CD4-positive, alpha-beta T cell (primary cell): ENCODE results near the gene TENT4B. TPM values are rescaled to one million over a fixed set of nuclear protein-coding genes. Genes with fewer than 3 reads are reported as not detected.

Experiments used
- ATAC-seq: fragments of 200-7000 bp; cut with Tn5 transposase; one replicate; pipeline ENCODE4 v1.10.0; 2022; ENCODE audit warnings: mild to moderate bottlenecking; ENCODE audit not compliant: poor library complexity
- CTCF ChIA-PET: fragments of 350-600 bp; sonication (Branson Sonifier 250); formaldehyde crosslinking; loops from one replicate; lab custom pipeline; 2021; ENCODE audit warnings: antibody characterized with exemption, inconsistent platforms; lab: Charles Lee
- POLR2A ChIA-PET: fragments of 350-600 bp; sonication (Branson Sonifier 250); formaldehyde crosslinking; loops from one replicate; lab custom pipeline; 2021; ENCODE audit warnings: antibody characterized with exemption, inconsistent platforms; lab: Charles Lee
- DNase-seq, 14 experiments: peaks; one replicate each; pipeline ENCODE4 v3.0.0-alpha.2; 2013 to 2020; ENCODE audit warnings: mixed read lengths in 2 of 14
- H3K27ac ChIP-seq, 2 donors: one replicate each; pipeline versions ENCODE4 v1.5.1 to v1.7.0; 2013; ENCODE audit warnings: low read length in 2 of 2, low read depth in 1 of 2, mild to moderate bottlenecking in 1 of 2
- H3K27me3 ChIP-seq, 2 experiments: 1 replicate in 1 of 2; 2 replicates in 1 of 2; pipeline versions ENCODE4 v1.6.1 to v1.7.0; 2013; ENCODE audit warnings: low read length in 2 of 2, control low read depth in 1 of 2, mild to moderate bottlenecking in 1 of 2, moderate library complexity in 1 of 2; ENCODE audit not compliant: insufficient read depth in 2 of 2, control insufficient read depth in 1 of 2
- H3K36me3 ChIP-seq: one replicate; pipeline ENCODE4 v1.6.1; 2013; ENCODE audit warnings: low read length, control low read depth; ENCODE audit not compliant: insufficient read depth
- H3K4me1 ChIP-seq: one replicate; pipeline ENCODE4 v1.6.1; 2013; ENCODE audit warnings: low read length, control low read depth; ENCODE audit not compliant: insufficient read depth
- H3K4me3 ChIP-seq: one replicate; pipeline ENCODE4 v1.5.1; 2013; ENCODE audit warnings: mild to moderate bottlenecking, low read length, moderate library complexity
- H3K9me3 ChIP-seq, 2 experiments: 1 replicate in 1 of 2; 2 replicates in 1 of 2; pipeline versions ENCODE4 v1.6.1 to v1.7.0; 2013; ENCODE audit warnings: low read length in 2 of 2, mild to moderate bottlenecking in 2 of 2, control low read depth in 1 of 2, moderate library complexity in 1 of 2; ENCODE audit not compliant: control insufficient read depth in 1 of 2, insufficient read depth in 1 of 2
- H3K27ac Mint-ChIP-seq: one replicate; pipeline ENCODE4 v1.8.0; 2020; ENCODE audit warnings: mixed read lengths
- H3K27me3 Mint-ChIP-seq: one replicate; pipeline ENCODE4 v1.8.0; 2021; ENCODE audit warnings: mixed read lengths
- H3K36me3 Mint-ChIP-seq: one replicate; pipeline ENCODE4 v1.8.0; 2021; ENCODE audit warnings: low read depth, mixed read lengths
- H3K4me1 Mint-ChIP-seq: one replicate; pipeline ENCODE4 v1.8.0; 2021; ENCODE audit warnings: low read depth, mixed read lengths
- H3K4me3 Mint-ChIP-seq: one replicate; pipeline ENCODE4 v1.8.0; 2020; ENCODE audit warnings: mild to moderate bottlenecking, mixed read lengths
- H3K9me3 Mint-ChIP-seq: one replicate; pipeline ENCODE4 v1.8.0; 2020; ENCODE audit warnings: mixed read lengths
- CTCF ChIP-seq: fragments of 200-600 bp; IDR thresholded peaks from one replicate; pipeline ENCODE4 v1.8.0; 2022; ENCODE audit warnings: antibody characterized with exemption, mild to moderate bottlenecking
- intact Hi-C, 2 experiments: fragments of 100-400 bp; cut with DNase I in 1 of 2; cut with micrococcal nuclease in 1 of 2; formaldehyde crosslinking; loops; one replicate each; pipeline versions ENCODE4 v1.15.1 to v1.9.0; 2023 to 2025; cut with DNase I, micrococcal nuclease
- total RNA-seq, 174 experiments: library from RNA in 2 of 174; stranded (reverse) in 2 of 174; gene quantifications; one replicate each; pipeline ENCODE4 v1.2.3 and lab custom pipeline; 2021 to 2026

Gene TENT4B
- total RNA-seq, 2 experiments from 2014 or later = 32.9 to 35.0 TPM

DNA sequence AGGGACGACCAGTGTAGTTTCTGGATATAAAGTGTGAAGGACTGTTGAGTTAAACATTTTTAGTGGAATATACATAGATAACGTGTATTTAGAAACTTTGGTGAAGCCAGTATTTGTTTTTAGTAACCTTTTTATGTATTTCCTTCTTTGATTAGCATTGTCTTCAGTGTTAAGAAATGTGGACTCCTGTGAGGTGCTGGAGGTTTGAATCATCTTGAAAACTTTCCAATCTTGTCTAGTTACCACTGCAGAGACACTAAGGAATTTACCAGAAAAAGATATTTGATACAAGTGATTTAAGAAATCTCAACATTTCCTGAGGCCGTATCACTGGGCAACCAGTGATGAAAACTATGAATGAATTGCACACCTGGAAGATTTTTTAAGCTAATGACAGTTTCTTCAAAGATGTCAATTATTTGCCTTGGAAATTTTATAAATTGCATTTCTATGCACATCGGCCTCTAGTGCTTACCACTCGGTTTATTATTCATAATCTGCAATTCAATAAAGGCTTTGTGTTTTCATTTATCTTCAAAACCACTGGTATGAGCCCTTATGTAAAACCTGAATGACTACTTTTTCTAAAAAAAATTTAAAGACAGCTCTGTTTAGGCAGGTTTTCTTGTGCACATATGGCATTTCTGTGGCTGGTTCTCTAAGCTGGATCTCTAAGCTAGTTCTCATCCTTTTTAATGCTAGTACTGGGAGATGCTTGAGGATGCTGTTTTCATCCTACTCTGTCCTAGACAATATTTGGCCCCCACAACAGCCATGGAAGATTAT, 81.9 kb downstream of the TENT4B start:
- CTCF ChIA-PET = interaction anchor here (1.0 kb wide), 1 partner anchor 21 kb away, joined by 3 read pairs; no protein-coding TSS in a partner anchor
- no peaks in the 10 kb centered on the region for H3K4me1 ChIP-seq
- no peaks in the 10 kb centered on the region for H3K36me3 ChIP-seq
- no peaks in the 10 kb centered on the region for H3K9me3 ChIP-seq
- H3K27me3 Mint-ChIP-seq = no peaks in the 10 kb centered on the region
- H3K4me1 Mint-ChIP-seq = no peaks in the 10 kb centered on the region
- H3K27ac ChIP-seq = no peak overlapping the region
- DNase-seq = no peak
- ATAC-seq = no peak
- H3K36me3 Mint-ChIP-seq = peaks cover 22% of the 10 kb centered on the region
- intact Hi-C loops = no loop called here
- H3K9me3 Mint-ChIP-seq = no peaks in the 10 kb centered on the region
- no peak overlapping the region for H3K4me3 Mint-ChIP-seq
- peak overlapping the region; percentile 19 for H3K27ac Mint-ChIP-seq
- H3K27me3 ChIP-seq = no peaks in the 10 kb centered on the region
- no peak overlapping the region for H3K4me3 ChIP-seq
- TF ChIP-seq CTCF = no peak
- POLR2A ChIA-PET = interaction anchor here (0.8 kb wide), 1 partner anchor 46 kb away, joined by 8 read pairs; no protein-coding TSS in a partner anchor

- H3K4me3 ChIP-seq = no peak overlapping the region
- H3K4me3 Mint-ChIP-seq = no peak overlapping the region
Measured at GRCh38 chr16:50235581-50235980, 82.5 kb downstream of the TENT4B start.

DNA sequence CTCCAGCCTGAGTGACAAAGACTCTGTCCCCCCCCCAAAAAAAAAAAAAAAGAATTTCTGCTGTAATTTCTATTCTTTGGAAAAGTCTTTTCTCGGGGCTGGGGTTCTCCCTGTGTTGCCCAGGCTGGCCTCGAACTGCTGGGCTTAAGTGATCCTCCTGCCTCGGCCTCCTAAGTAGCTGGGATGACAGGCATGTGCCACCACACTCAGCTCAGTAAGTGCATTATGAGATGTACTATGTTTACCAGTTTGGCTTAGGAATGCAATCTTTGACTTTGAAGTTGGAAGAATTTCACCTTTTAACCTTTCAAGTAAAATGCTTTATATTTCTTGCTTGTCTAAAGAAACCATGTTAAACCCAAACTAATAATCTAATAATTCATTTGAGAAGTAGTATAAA, 85.2 kb downstream of the TENT4B start:
- no peak overlapping the region for H3K4me3 ChIP-seq
- Mint-ChIP-seq H3K27ac (no peak overlapping the region), H3K36me3 (no peaks in the 10 kb centered on the region), H3K9me3 (no peaks in the 10 kb centered on the region), H3K4me1 (no peaks in the 10 kb centered on the region), H3K27me3 (no peaks in the 10 kb centered on the region), H3K4me3 (no peak overlapping the region)
- H3K27ac ChIP-seq = no peak overlapping the region
- ChIA-PET CTCF (interaction anchor here (0.7 kb wide), 1 partner anchor 36 kb away, joined by 3 read pairs; no protein-coding TSS in a partner anchor), POLR2A (no interaction called here)
- H3K36me3 ChIP-seq = no peaks in the 10 kb centered on the region
- intact Hi-C loops = no loop called here
- TF ChIP-seq CTCF = no peak
- H3K9me3 ChIP-seq = no peaks in the 10 kb centered on the region
- ATAC-seq (no peak), DNase-seq (no peak)
- H3K4me1 ChIP-seq = no peaks in the 10 kb centered on the region
- H3K27me3 ChIP-seq = no peaks in the 10 kb centered on the region

More at GRCh38 chr16:50235581-50235980, 82.5 kb downstream of the TENT4B start:
- H3K36me3 ChIP-seq = no peaks in the 10 kb centered on the region
- H3K36me3 Mint-ChIP-seq = peaks cover 16% of the 10 kb centered on the region
- H3K27me3 Mint-ChIP-seq = no peaks in the 10 kb centered on the region
- no peaks in the 10 kb centered on the region for H3K27me3 ChIP-seq
- no peak overlapping the region for H3K27ac Mint-ChIP-seq
- no peaks in the 10 kb centered on the region for H3K4me1 ChIP-seq
- TF ChIP-seq CTCF = no peak
- CTCF ChIA-PET = interaction anchor here (1.0 kb wide), 1 partner anchor 22 kb away, joined by 3 read pairs; no protein-coding TSS in a partner anchor
- no peak for ATAC-seq
- H3K4me1 Mint-ChIP-seq = no peaks in the 10 kb centered on the region
- POLR2A ChIA-PET = interaction anchor here (0.8 kb wide), 1 partner anchor 45 kb away, joined by 8 read pairs; no protein-coding TSS in a partner anchor
- H3K9me3 Mint-ChIP-seq = no peaks in the 10 kb centered on the region
- no peak overlapping the region for H3K27ac ChIP-seq
- H3K9me3 ChIP-seq = no peaks in the 10 kb centered on the region
- DNase-seq = no peak
- intact Hi-C loops = no loop called here
